PC-9 (cell line): ENCODE measurements around the gene HMX1. TPM values are rescaled to one million over a fixed set of nuclear protein-coding genes. Genes with fewer than 3 reads are reported as not detected.

Experiments
- BruUV-seq: library from RNA; stranded (reverse); fragments of 400-500 nt; replicated peaks from 2 replicates; lab custom pipeline; 2021; lab: Mats Ljungman, UMichigan
- CTCF ChIA-PET: fragments of 300-600 bp; sonication (Branson Sonifier 250); formaldehyde crosslinking; loops from one replicate; lab custom pipeline; 2022; ENCODE audit warnings: antibody characterized with exemption; lab: Charles Lee
- POLR2A ChIA-PET: fragments of 300-600 bp; sonication (Branson Sonifier 250); formaldehyde crosslinking; loops from one replicate; lab custom pipeline; 2022; ENCODE audit warnings: antibody characterized with exemption; ENCODE audit not compliant: unreplicated experiment; lab: Charles Lee
- DNase-seq, 2 experiments: peaks; one replicate each; pipeline versions ENCODE4 v3.0.0 to v3.0.0-alpha.2; 2015 to 2022; ENCODE audit warnings: mixed read lengths in 1 of 2
- H2AFZ ChIP-seq: fragments of 200-600 bp; sonication (generic); 2 replicates; pipeline ENCODE4 v1.8.1; 2017; ENCODE audit warnings: antibody characterized with exemption
- H3F3A ChIP-seq: fragments of 200-600 bp; sonication (generic); 2 replicates; pipeline ENCODE4 v1.8.1; 2017; ENCODE audit warnings: antibody characterized with exemption, mild to moderate bottlenecking, low read depth; ENCODE audit not compliant: insufficient read depth
- H3K27ac ChIP-seq: fragments of 200-600 bp; sonication (generic); 2 replicates; pipeline ENCODE4 v1.6.1; 2016; ENCODE audit warnings: mixed run types
- H3K27me3 ChIP-seq: fragments of 200-600 bp; sonication (generic); 2 replicates; pipeline ENCODE4 v1.6.1; 2016; ENCODE audit warnings: low read depth, mixed run types; ENCODE audit not compliant: insufficient read depth
- H3K36me3 ChIP-seq: fragments of 200-600 bp; sonication (generic); 2 replicates; pipeline ENCODE4 v1.6.1; 2016; ENCODE audit warnings: low read depth, mixed run types
- H3K4me1 ChIP-seq: fragments of 200-600 bp; sonication (generic); replicated peaks from 2 replicates; pipeline ENCODE4 v1.6.1; 2016; ENCODE audit warnings: mixed run types; ENCODE audit not compliant: insufficient read depth
- H3K4me2 ChIP-seq: fragments of 200-600 bp; sonication (generic); 2 replicates; pipeline ENCODE4 v1.6.1; 2017; ENCODE audit warnings: mixed run types
- H3K4me3 ChIP-seq: fragments of 200-600 bp; sonication (generic); 2 replicates; pipeline ENCODE4 v1.6.1; 2016; ENCODE audit warnings: mixed run types
- H3K79me2 ChIP-seq: fragments of 200-600 bp; sonication (generic); 2 replicates; pipeline ENCODE4 v1.6.1; 2017; ENCODE audit warnings: low read depth, mixed run types
- H3K9me2 ChIP-seq: fragments of 200-600 bp; sonication (generic); 2 replicates; pipeline ENCODE4 v1.8.1; 2017; ENCODE audit warnings: mild to moderate bottlenecking; ENCODE audit not compliant: insufficient read depth
- H3K9me3 ChIP-seq: fragments of 200-600 bp; sonication (generic); 2 replicates; pipeline ENCODE4 v1.8.1; 2016; ENCODE audit warnings: low read depth; ENCODE audit not compliant: insufficient read depth
- H4K20me1 ChIP-seq: fragments of 200-600 bp; sonication (generic); 2 replicates; pipeline ENCODE4 v1.8.1; 2017; ENCODE audit not compliant: insufficient read depth
- EZH2 ChIP-seq: fragments of 200-600 bp; sonication (generic); IDR thresholded peaks from 2 replicates; pipeline ENCODE4 v1.8.0; 2017; ENCODE audit warnings: antibody characterized with exemption, low read depth
- intact Hi-C: fragments of 100-400 bp; cut with micrococcal nuclease; formaldehyde crosslinking; loops from one replicate; pipeline ENCODE4 v1.10.0; 2022; ENCODE audit not compliant: unreplicated experiment
- total RNA-seq: library from RNA; stranded (reverse); gene quantifications from 2 replicates; pipeline ENCODE4 v1.2.3, GENCODE V29; 2021
- TF ChIP-seq, protein P1 (sequence below): fragments of 200-600 bp; sonication (generic); conservative IDR thresholded peaks from 2 replicates; pipeline ENCODE4 v1.6.1; 2017; ENCODE audit warnings: mixed run types, antibody characterized with exemption, mild to moderate bottlenecking, moderate library complexity

The HMX1 gene
- total RNA-seq, 1 experiment from 2014 or later: not detected

DNA sequence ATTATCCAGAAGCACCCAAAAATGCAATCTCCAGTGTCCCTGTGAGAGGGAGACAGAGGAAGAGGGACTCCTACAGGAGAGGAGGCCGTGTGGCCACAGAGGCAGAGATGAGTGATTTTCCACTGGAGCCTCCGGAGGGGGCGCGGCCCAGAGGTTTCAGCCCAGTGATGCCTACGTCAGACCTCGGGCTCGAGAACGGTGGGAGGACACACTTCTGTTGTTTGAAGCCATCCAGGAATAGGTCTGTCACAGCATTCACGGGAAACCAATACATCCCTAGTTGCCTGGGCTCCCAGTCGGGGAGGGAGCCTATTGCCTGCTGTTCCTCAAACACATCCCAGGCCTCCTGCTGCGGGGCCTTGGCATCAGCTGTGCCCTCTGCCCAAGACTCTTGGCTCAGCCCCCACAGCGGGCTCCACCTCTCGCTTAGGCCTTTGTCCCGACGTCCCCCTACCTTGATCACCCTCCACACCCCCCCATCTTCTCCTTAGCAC, 39.2 kb upstream of the HMX1 start:
- H3F3A ChIP-seq: no peaks in the 10 kb centered on the region
- CTCF ChIA-PET: no interaction called here
- H4K20me1 ChIP-seq: no peaks in the 10 kb centered on the region
- no peak overlapping the region for H2AFZ ChIP-seq
- H3K27me3 ChIP-seq: peaks cover 89% of the 10 kb centered on the region
- POLR2A ChIA-PET: no interaction called here
- intact Hi-C loops: no loop called here
- H3K36me3 ChIP-seq: no peaks in the 10 kb centered on the region
- BruUV-seq: no TSS peak
- no peak overlapping the region for H3K4me3 ChIP-seq
- H3K79me2 ChIP-seq: no peaks in the 10 kb centered on the region
- H3K4me2 ChIP-seq: no peak overlapping the region
- no peak for DNase-seq
- H3K27ac ChIP-seq: no peak overlapping the region
- TF ChIP-seq, protein P1, sequence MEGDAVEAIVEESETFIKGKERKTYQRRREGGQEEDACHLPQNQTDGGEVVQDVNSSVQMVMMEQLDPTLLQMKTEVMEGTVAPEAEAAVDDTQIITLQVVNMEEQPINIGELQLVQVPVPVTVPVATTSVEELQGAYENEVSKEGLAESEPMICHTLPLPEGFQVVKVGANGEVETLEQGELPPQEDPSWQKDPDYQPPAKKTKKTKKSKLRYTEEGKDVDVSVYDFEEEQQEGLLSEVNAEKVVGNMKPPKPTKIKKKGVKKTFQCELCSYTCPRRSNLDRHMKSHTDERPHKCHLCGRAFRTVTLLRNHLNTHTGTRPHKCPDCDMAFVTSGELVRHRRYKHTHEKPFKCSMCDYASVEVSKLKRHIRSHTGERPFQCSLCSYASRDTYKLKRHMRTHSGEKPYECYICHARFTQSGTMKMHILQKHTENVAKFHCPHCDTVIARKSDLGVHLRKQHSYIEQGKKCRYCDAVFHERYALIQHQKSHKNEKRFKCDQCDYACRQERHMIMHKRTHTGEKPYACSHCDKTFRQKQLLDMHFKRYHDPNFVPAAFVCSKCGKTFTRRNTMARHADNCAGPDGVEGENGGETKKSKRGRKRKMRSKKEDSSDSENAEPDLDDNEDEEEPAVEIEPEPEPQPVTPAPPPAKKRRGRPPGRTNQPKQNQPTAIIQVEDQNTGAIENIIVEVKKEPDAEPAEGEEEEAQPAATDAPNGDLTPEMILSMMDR: no peak
- TF ChIP-seq EZH2: no peak
- H3K9me3 ChIP-seq: no peaks in the 10 kb centered on the region
- H3K9me2 ChIP-seq: no peaks in the 10 kb centered on the region
- H3K4me1 ChIP-seq: no peaks in the 10 kb centered on the region

DNA sequence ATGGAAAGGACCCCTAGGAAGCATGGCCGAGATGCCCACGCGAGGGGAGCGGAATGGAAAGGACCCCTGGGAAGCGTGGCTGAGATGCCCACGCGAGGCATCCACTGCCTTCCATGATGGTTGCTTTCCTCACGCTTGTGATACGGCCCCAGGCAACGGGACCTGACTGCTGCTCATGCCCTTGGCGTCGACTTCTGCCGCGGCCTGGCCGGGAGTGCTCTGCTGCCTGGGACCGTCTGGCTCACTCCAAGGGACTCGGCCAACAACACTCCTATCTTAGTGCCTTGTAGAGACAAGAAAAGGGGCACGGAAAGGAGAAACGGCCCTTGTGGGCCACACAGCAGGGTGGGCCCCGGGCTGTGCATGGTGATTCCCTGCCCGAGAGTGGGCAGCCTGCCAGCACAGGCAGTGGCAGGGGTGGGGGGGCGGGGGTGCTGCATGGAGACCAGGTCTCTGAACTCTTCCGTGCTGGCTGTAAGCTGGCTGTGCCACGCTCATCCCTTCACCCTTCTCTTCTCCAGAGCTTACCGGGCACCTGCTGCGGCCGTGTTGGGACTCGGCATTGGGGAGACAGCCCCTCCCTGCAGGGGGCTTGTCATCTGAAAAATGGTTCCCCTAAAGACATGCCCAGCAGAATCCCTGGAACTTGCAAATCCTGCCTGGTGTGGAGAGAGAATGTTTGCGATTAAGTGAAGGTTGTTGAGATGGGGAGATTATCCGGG, 38.6 kb upstream of the HMX1 start:
- CTCF ChIA-PET: no interaction called here
- intact Hi-C loops: no loop called here

DNA sequence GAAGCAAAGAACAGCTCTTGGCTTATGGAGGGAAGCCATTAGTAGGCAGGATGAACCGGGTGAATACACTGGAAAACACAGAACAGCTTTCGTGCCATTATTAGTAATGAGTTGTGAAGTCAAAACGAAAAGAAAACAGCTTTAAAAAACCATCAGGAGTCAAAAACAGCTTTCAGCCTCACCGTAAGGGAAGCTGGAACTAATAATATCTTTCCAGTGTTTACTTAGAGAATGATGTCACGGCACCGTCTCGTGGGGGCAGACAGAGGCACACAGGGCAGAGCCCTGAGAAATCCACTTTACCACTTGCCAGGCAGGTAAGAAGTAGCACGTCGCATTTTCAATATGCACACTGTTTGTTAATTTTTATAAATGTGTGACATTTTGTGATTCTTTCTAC, 37.9 kb upstream of the HMX1 start:
- no peak overlapping the region for H3K27ac ChIP-seq
- H3K4me3 ChIP-seq: no peak overlapping the region
- peaks cover 89% of the 10 kb centered on the region for H3K27me3 ChIP-seq
- H4K20me1 ChIP-seq: no peaks in the 10 kb centered on the region
- no peak overlapping the region for H2AFZ ChIP-seq
- no peaks in the 10 kb centered on the region for H3K9me3 ChIP-seq
- DNase-seq: no peak
- TF ChIP-seq, protein P1: no peak
- TF ChIP-seq EZH2: no peak
- no peak overlapping the region for H3K4me2 ChIP-seq
- ChIA-PET CTCF (no interaction called here), POLR2A (no interaction called here)
- H3K79me2 ChIP-seq: no peaks in the 10 kb centered on the region
- H3F3A ChIP-seq: no peaks in the 10 kb centered on the region
- no peaks in the 10 kb centered on the region for H3K9me2 ChIP-seq
- BruUV-seq: no TSS peak
- H3K4me1 ChIP-seq: no peaks in the 10 kb centered on the region
- no peaks in the 10 kb centered on the region for H3K36me3 ChIP-seq
- intact Hi-C loops: no loop called here

More for the DNA sequence above, 38.6 kb upstream of the HMX1 start:
- BruUV-seq: no TSS peak
- no peak overlapping the region for H3K4me3 ChIP-seq
- no peaks in the 10 kb centered on the region for H3K9me2 ChIP-seq
- H3K27me3 ChIP-seq: peaks cover 89% of the 10 kb centered on the region
- POLR2A ChIA-PET: no interaction called here
- no peak overlapping the region for H2AFZ ChIP-seq
- no peak for DNase-seq
- H4K20me1 ChIP-seq: no peaks in the 10 kb centered on the region
- TF ChIP-seq EZH2: no peak
- TF ChIP-seq, protein P1: no peak
- H3K4me2 ChIP-seq: no peak overlapping the region
- H3F3A ChIP-seq: no peaks in the 10 kb centered on the region
- H3K36me3 ChIP-seq: no peaks in the 10 kb centered on the region
- H3K27ac ChIP-seq: no peak overlapping the region
- H3K79me2 ChIP-seq: no peaks in the 10 kb centered on the region
- H3K4me1 ChIP-seq: no peaks in the 10 kb centered on the region
- no peaks in the 10 kb centered on the region for H3K9me3 ChIP-seq
